KOPT-K1 (cell line): ENCODE results near the gene NFYA.

Experiments
- H3K27ac ChIP-seq: fragments of 200-600 bp; sonication (generic); 2 replicates; pipeline ENCODE4 v1.5.1; 2016; ENCODE audit warnings: antibody characterized with exemption, mild to moderate bottlenecking, low read depth, low read length; ENCODE audit not compliant: poor library complexity, severe bottlenecking
- H3K36me3 ChIP-seq: fragments of 200-600 bp; sonication (generic); 2 replicates; pipeline ENCODE4 v1.5.1; 2017; ENCODE audit warnings: antibody characterized with exemption, mild to moderate bottlenecking, low read length, moderate library complexity; ENCODE audit not compliant: insufficient read depth
- H3K9me3 ChIP-seq: fragments of 200-600 bp; sonication (generic); 2 replicates; pipeline ENCODE4 v1.5.1; 2017; ENCODE audit warnings: antibody characterized with exemption, low read length, mild to moderate bottlenecking; ENCODE audit not compliant: insufficient read depth, poor library complexity, severe bottlenecking

Gene NFYA

DNA sequence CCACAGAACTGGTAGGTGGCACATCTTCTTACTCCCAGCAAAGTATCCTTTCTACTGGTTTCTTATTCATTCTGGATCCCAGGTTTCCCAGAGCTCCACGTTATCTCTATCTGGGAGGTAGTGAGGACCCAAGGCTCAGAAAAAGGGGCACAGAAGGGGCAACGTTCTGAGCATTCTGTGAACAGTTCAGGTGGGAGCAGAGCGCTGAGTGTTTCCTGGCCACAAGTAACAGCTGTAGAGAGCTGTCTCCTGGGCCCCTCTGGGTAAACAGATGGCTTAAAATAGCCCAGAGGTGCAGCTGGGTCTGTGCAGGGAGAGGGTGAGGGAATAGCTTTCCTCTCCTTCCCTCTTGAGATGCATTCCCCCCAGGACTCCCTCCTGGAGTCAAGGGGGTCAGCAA is 17.6 kb upstream of the NFYA start:
- Histone ChIP-seq H3K36me3 (no peaks in the 10 kb centered on the region), H3K27ac (peak overlapping the region; percentile 27), H3K9me3 (no peaks in the 10 kb centered on the region)

DNA sequence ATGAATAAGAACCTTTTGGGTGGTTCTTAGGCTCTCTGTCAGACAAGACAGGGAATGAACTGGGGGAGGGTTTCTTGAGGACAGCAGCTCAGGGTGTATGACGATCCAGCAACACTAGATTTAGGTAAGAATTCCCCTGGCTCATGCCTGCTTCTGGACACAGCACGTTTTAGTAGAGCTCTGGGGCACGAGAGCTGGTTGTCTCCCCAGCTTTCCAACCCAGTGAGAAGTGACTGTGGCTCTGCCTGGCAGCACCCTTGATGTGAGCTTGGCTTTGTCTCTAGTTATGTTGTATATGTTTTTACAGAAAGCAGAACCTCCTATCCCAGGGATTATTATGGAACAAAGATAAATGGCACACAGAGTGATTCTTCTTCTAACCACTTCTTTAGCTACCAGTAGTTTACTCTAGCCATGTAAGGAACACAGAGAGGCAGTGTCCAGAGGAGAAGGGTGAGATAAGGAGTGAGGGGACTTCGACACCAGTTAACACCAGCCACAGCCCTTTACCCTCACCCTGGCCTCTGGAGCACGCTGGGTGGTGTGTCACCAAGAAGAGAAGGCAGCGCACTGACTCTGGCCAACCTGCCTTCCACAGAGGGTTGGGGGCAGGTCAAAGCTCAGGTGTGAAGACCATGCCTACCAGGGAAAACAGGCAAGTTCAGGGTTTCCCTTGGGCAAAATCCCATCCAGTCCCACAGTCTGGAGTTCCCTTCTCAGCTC is 15.8 kb upstream of the NFYA start:
- H3K9me3 ChIP-seq = no peaks in the 10 kb centered on the region
- no peak overlapping the region for H3K27ac ChIP-seq
- H3K36me3 ChIP-seq = peaks cover 11% of the 10 kb centered on the region

- Histone ChIP-seq H3K36me3 (peaks cover 27% of the 10 kb centered on the region), H3K27ac (no peak overlapping the region), H3K9me3 (no peaks in the 10 kb centered on the region)
Measured at GRCh38 chr6:41058783-41059181, 14.0 kb upstream of the NFYA start.

- no peaks in the 10 kb centered on the region for H3K9me3 ChIP-seq
Measured at GRCh38 chr6:41059556-41059955, 13.2 kb upstream of the NFYA start.

DNA sequence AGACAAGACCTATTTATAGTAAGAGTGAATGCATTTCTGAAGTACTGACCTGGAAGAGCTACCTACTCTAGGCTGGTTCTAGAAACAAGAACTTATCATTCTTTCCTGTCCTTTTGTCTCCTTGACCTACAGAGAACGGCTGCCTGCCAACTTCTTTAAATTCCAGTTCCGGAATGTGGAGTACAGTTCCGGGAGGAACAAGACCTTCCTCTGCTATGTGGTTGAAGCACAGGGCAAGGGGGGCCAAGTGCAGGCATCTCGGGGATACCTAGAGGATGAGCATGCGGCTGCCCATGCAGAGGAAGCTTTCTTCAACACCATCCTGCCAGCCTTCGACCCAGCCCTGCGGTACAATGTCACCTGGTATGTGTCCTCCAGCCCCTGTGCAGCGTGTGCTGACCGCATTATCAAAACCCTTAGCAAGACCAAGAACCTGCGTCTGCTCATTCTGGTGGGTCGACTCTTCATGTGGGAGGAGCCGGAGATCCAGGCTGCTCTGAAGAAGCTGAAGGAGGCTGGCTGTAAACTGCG is 11.5 kb upstream of the NFYA start:
- Histone ChIP-seq H3K27ac (no peak overlapping the region), H3K36me3 (peaks cover 52% of the 10 kb centered on the region), H3K9me3 (no peaks in the 10 kb centered on the region)

More at GRCh38 chr6:41059556-41059955, 13.2 kb upstream of the NFYA start:
- no peak overlapping the region for H3K27ac ChIP-seq
- H3K36me3 ChIP-seq = peaks cover 35% of the 10 kb centered on the region

DNA sequence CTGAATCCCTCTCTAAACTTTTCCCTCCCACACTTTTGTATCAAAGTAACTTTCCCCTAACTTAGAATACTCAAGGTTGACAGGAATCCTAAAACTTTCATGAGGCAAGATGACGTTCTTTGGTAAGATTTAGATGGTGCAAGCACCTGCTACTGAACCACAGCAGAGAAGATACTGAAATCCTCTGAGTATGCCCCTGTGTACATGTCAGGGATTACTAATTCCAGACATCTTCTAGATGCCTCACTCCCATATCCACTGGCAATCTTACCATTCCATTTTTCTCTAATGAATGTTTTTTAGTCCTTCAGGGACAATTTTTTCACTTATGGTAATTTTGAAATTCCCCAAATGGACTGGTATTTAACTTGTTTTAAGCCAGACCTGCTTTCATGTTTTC is 10.7 kb upstream of the NFYA start:
- Histone ChIP-seq H3K9me3 (no peaks in the 10 kb centered on the region), H3K27ac (no peak overlapping the region), H3K36me3 (peaks cover 58% of the 10 kb centered on the region)

GRCh38 chr6:41063884-41064285 is 8.9 kb upstream of the NFYA start:
- Histone ChIP-seq H3K9me3 (no peaks in the 10 kb centered on the region), H3K27ac (no peak overlapping the region), H3K36me3 (peaks cover 76% of the 10 kb centered on the region)

DNA sequence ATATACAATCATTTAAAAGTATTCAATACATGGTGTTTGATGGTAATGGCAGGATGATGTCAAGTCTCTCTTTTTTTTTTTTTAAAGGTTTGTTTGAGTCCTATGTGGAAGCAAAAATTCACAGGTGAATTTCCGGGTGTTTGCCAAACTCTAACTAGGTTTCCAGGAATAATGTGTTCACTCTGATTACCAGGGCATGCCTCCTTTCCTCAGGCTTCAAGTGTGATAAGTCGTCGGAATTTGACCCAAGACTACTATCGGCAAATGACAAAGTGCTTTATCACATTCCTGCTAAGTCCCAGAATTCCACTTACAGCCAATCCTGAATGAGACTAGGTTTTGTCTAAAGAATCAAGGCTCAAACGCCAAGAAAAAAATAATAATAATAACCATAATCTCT is 7.9 kb upstream of the NFYA start:
- H3K36me3 ChIP-seq = peaks cover 86% of the 10 kb centered on the region
- H3K9me3 ChIP-seq = no peaks in the 10 kb centered on the region
- H3K27ac ChIP-seq = no peak overlapping the region

DNA sequence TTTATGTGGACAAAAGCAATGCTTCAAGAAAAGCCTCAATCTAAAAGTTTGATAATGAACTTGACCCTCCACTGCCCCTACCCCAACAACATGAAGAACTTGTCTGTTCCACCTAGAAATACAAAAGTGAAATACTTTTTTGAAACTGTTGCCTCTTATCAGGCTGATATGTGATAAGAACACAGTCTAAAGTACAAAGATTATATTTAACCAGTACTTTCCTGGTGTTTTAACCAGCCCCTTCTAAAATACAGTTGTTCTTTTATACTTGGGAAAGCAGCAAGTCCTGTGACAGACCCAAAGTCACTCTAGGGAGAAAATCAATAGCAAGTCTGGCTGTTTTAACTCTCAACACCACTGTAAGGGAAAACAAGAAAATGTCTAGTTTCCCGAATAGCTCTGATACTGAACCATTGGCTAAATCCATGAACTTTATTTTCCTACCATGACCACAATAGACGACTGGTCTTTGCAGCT is 7.2 kb upstream of the NFYA start:
- no peak overlapping the region for H3K27ac ChIP-seq
- no peaks in the 10 kb centered on the region for H3K9me3 ChIP-seq
- H3K36me3 ChIP-seq = peaks cover 90% of the 10 kb centered on the region

GRCh38 chr6:41066867-41067304 is 5.9 kb upstream of the NFYA start:
- Histone ChIP-seq H3K9me3 (no peaks in the 10 kb centered on the region), H3K27ac (no peak overlapping the region), H3K36me3 (peaks cover 79% of the 10 kb centered on the region)

GRCh38 chr6:41071501-41071922 is 1.3 kb upstream of the NFYA start:
- Histone ChIP-seq H3K36me3 (peaks cover 59% of the 10 kb centered on the region), H3K9me3 (no peaks in the 10 kb centered on the region), H3K27ac (peak overlapping the region; percentile 94)

- Histone ChIP-seq H3K9me3 (no peaks in the 10 kb centered on the region), H3K36me3 (peaks cover 57% of the 10 kb centered on the region), H3K27ac (peak within 1 kb of the TSS; percentile 94)
Measured at GRCh38 chr6:41071923-41072835, 595 bp upstream of the NFYA start, which contains the start of gene OARD1. Gene OARD1 (minus strand): TSS chr6:41072356. CDS start chr6:41071634, 722 bp downstream.

GRCh38 chr6:41073203-41073967 is 611 bp downstream of the NFYA start:
- Histone ChIP-seq H3K27ac (peak overlapping the region; percentile 94), H3K36me3 (peaks cover 48% of the 10 kb centered on the region), H3K9me3 (no peaks in the 10 kb centered on the region)

DNA sequence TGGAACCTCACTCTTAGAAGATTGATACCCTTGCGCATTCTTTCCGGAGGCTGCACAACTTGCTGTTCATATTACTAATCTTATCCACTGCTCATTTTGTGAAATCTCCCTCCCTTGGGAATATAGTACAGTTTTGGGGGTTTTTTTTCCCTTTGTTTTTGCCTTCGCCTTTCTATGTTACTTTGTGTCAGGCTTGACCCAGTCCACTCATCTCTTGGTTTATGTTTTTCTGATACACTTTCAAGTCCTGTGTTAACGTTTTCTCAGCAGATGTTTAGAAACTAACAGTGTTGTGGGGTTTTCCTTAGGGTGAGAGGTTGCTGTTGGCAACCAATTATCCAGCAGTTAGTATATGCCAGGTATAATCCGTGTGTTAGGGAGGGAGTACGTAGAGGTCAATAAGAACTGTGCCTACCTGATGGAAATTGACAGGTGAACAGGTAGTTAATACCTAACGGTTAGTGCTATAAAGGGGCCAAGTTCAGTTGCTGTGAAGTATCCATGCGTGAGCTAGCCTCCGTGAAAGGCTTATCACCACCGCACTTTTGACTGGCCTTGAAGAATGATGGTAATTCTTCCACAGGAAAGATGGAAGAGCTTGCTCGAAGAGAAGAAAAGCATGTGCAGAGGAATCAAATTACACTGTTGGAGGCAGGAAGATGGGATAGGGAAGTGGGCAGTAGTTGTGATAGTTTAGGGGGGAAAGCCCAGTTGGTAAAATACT is 1.4 kb downstream of the NFYA start:
- peak overlapping the region; percentile 94 for H3K27ac ChIP-seq
- peaks cover 48% of the 10 kb centered on the region for H3K36me3 ChIP-seq
- no peaks in the 10 kb centered on the region for H3K9me3 ChIP-seq
